D721Med (cell line): ENCODE data around the gene IDH2.

Experiments
- DNase-seq: peaks from one replicate; pipeline ENCODE4 v3.0.0; 2011; ENCODE audit warnings: low spot score; ENCODE audit not compliant: insufficient read length
- FAIRE-seq: peaks from 2 replicates; lab custom pipeline; 2011; peaks lifted over from hg19 to GRCh38; lab: Jason Lieb, UNC
- CTCF ChIP-seq: IDR thresholded peaks from 2 replicates; pipeline ENCODE4 v1.5.1; 2012; ENCODE audit warnings: mild to moderate bottlenecking, control low read depth; ENCODE audit not compliant: insufficient read depth; ENCODE audit errors: missing control alignments

IDH2 gene

GRCh38 chr15:90126596-90127435 is 24.5 kb upstream of the IDH2 start:
- FAIRE-seq (no peak), DNase-seq (no peak)
- TF ChIP-seq CTCF, result no peak

GRCh38 chr15:90126022-90126421 is 23.8 kb upstream of the IDH2 start:
- FAIRE-seq (no peak), DNase-seq (no peak)
- TF ChIP-seq CTCF, result no peak

- FAIRE-seq (no peak), DNase-seq (no peak)
- TF ChIP-seq CTCF, result no peak
Measured at GRCh38 chr15:90124507-90124906, 22.2 kb upstream of the IDH2 start.

GRCh38 chr15:90121086-90121485 is 18.8 kb upstream of the IDH2 start:
- no peak for TF ChIP-seq CTCF
- FAIRE-seq, result no peak
- DNase-seq, result no peak

- no peak for FAIRE-seq
- no peak for TF ChIP-seq CTCF
- no peak for DNase-seq
Measured at GRCh38 chr15:90119367-90119766, 17.1 kb upstream of the IDH2 start.

GRCh38 chr15:90115783-90116182 is 13.5 kb upstream of the IDH2 start:
- DNase-seq (no peak), FAIRE-seq (no peak)
- TF ChIP-seq CTCF, result no peak

- no peak for TF ChIP-seq CTCF
- DNase-seq, result no peak
- no peak for FAIRE-seq
Measured at GRCh38 chr15:90114451-90114901, 12.2 kb upstream of the IDH2 start.
